ENCODE measurements around the gene RBM18.
A peak's percentile ranks its signal among the peaks of the same experiment; 100 is the strongest.

The RBM18 gene, protein sequence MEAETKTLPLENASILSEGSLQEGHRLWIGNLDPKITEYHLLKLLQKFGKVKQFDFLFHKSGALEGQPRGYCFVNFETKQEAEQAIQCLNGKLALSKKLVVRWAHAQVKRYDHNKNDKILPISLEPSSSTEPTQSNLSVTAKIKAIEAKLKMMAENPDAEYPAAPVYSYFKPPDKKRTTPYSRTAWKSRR

DNA sequence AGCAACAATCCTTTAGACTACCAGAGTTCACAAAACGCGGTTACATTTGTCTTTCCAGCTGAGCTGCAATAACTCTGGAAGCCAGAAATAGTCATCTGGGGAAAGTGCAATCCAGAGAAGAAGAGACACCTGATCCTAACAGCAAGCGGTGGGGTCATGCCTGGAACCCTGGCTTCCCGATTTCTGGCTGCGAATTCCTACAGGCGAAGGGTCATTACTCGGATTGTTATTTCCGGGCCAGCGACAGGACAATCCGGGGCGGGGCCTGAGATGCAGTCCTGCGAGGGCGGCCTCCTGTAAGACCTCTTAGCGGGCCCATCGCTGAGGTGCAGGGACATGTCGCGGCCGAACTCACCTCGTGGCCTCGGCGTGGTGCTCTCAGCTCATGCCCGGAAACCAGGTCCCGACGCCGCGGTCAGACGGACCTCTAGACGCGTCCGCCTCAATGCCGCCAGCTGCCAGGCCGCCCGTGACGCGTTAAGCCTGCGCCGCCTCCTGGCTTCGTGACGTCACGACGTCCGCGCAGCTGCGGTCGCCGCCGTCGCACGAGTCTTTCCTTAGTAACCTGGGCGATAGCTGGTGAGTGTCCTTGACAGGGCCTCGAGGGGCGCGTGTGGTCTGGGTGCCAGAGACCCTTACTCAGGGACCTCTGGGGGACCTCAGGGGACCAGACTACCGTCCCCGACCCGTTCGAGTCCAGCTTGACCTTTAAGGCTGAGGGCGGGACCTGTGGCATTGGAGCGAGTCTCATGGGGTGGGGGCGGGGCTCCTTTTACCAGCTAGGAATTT, at the start of gene RBM18, which contains the start of gene MRRF:
Gene RBM18, minus strand, starts transcription at position 481 of the 789 bp plus-strand sequence. CDS start 3,348 bp downstream, outside the sequence.
Gene MRRF, plus strand, starts transcription at position 523 of the 789 bp plus-strand sequence. CDS start 6,010 bp downstream, outside the sequence.
- DNase-seq, result peak; percentile 70

DNA sequence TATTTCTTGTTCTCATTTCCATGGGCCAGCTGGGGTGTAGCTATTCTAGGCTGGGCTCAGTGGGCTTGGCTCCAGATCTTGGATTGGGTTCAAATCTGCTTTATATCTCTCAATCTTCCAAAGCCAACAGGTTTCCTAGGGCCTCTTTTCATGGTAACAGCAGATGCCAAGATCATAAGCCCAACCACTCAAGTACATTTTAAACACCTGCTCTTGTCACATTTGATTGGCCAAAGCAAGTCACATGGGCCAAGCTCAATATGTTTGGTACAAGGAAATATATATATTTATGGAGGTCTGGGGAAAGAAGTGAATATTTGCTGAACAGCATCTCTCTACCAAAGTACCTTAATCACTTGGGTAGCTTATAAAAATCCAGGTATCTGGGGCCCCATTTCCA, 49.5 kb upstream of the RBM18 start:
- DNase-seq, result no peak

DNA sequence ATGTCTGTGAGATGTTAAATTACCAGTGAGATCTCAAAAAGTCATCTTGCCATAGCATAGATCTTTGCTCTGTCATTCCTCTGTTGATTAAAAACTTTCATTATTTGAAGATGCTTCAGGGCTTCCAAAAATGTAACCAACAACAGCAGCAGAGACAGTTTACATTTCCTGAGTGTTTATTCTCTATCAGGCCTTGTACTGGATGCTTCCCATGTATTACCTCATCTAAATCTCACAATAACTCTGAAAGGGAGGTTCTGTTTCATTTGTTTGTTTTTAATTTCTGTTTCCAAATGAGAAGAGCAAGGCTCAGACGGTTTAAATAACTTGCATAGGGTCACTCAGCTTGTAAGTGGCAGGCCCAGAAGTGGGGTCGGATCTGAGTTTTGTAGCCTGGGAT, 45.2 kb upstream of the RBM18 start:
- DNase-seq, result no peak

DNA sequence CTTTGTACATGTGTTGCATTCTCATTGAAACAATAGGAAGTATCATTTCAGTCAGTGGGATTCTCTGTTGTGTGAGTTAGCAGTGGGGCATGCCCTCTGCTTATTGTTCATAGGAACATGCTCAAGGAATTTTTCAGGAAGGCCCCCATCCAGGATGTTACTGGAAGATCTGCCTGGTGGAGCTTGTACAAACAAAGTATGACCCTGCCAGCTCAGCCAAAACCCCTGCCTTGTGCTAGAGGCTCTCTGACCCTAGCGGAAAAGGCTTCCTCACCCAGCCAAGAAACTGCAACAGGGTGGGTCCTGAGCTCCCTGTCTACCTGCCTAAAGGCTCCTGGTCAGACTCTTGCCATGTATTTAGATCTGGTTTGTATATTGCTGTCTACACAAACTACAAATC, 43.3 kb upstream of the RBM18 start:
- no peak for DNase-seq

DNA sequence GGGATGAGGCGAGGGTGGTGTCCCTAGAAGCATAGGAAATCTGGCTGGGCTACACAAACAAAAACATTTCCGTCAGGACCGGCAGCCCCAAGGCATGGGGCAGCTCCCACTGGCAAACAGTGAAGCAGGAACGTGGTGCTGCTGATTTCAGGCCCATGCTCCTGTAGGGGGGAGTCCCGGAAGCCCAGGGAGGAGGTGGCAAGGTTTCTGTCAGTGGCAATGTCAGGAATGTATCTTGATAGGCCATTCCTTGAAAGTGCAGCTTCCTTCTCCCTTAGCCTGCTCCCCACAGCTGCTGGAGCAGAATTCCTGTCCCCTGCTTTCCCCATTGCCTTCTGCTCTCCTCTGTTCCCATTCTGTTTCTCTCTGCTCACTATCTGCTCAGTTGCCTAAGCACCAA, 42.4 kb upstream of the RBM18 start:
- no peak for DNase-seq

DNA sequence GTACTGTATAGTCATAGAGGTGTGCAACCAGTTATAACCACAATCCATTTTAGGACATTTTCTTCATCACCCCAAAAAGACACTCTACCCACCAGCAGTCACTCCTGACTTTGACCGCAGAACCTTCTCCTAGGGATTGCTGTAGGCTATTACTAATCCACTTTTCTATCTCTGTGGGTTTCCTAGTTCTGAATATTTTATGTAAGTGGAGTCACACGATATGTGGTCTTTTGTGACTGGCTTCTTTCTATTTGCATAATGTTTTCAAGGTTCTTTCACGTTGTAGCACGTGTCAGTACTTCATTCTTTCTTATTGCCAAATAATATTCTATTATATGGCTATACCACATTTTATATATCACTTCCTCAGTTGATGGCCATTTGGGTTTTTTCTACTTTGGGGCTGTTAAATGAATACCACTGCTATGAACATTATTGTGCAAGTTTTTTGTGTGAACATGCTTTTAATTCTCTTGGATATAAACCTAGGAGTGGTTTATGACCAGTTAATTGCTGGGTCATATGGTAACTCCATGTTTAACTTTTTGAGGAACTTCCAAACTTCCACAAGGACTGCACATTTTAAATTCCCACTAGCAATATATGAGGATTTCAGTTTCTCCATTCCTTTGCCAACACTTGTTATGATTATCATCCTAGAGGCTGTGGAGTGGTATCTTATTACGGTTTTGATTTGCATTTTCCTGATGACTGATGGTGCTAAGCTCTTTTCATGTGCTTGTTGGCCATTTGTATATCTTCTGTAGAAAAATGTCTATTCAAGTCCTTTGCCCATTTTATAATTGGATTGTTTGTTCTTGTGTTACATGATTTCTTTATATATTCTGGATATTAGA, 37.8 kb upstream of the RBM18 start:
- DNase-seq, result no peak

DNA sequence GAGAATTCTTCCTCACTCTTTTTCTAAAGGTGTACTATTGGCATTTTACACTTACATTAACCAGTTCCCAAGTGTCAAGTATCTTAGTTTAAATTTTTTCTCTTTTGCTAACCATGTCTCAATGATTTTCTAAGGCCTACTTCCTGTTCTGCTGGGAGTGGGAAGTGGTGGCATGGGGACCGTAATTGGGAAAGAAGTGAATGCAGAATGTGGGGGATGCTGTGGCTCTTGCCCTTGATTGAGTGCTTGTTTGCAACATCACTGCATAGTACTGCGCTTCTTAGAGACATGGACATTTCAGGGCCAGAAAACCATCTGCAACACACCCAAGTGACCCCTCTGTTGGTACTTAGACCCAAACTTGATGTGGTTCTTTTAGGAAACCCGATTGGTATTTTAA, 32.9 kb upstream of the RBM18 start:
- DNase-seq, result no peak

DNA sequence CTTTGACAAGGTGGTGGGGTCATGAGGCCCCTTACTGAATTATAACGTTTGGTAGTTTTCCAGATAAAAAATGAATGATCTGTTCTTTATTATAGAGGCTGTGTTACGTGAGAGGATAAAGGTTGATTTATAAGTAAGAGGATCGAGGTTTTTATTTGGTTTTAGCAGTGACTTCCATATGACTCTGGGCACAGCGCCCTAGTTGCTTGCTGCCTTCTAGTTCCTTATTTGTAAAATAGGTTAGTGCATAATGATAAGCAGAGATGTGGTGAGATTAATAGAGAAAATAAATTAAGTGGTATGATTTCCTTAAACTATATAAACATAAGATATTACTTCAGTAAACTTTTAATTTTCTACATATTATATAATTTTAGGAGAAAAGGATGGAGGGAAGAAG, 29.9 kb upstream of the RBM18 start:
- DNase-seq, result no peak

DNA sequence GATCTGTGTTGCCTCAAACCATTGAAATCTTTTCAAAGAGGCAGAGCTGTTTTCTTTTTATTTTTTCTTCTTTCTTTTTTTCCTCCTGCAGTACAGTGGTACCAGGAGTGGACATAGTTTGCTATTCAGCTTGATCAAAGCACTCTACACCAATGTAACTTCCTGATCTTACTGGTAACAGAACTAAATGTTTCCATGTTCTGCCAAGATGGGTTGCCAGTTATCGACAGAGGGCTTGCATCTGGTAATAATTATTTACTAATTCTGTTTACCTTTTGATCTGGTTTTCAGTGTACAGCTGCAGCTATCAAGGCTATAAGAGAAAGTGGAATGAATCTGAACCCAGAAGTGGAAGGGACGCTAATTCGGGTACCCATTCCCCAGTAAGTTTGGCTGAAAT, 26.8 kb upstream of the RBM18 start:
- no peak for DNase-seq

DNA sequence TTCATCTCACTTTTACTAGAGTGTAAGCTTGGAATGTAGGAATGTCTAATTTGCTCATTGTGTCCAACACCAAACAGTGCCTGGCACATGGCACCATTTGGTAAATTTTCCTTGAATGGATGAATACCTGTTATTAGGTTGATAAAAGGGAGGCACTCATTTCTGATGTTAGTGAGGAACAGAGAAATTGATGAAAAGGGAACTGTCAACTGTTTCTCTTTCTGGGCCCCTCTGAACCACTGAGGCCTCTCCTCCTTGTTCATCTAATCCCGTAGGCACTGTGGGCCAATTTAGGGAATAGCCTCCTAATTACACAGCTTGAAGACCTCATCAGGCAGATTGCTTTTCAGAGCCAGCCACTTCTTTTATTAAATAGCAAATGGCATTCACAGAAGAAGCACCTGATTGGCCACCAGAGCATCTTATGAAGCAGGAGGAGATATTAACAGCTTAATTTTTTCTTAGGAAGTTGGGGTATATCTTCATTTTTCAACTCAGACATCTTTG, 22.6 kb upstream of the RBM18 start:
- DNase-seq, result no peak

DNA sequence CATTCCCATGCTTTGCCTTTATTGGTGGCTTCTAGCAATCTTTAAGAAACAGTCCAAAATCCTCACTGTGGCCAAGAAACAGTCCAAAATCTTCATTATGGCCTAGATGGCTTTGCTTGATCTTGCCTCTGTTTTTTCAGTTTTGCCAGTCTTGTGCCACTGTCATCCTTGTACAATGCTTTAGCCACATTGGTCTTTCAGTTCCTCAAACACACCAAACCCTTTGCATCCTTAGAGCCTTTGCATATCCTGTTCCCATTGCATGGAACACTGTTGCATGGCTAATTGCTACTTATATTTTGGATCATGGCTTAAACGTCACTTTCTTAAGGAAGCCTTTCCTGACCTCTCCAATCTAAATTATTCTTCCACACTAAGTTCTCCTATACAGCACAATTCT, 22.1 kb upstream of the RBM18 start:
- DNase-seq, result no peak

DNA sequence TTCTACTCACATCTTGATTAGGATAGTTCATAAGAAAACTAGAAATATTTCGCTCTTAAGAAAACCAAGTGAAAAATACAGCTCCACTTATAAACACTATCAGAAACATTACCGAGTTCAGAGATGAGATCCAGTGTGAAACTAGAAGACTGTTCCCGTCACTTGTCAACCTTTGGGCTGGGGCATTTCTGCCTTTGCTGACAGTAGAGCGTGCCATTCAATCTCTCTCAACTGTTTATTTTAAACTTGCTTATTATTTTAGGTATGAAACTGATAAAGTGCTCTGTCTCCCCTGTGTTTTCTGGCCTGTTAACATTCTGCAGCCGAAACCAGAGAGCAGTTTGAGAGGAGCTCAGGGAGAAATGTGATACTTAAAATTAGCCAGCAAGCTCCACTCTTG, 16.7 kb upstream of the RBM18 start:
- no peak for DNase-seq

DNA sequence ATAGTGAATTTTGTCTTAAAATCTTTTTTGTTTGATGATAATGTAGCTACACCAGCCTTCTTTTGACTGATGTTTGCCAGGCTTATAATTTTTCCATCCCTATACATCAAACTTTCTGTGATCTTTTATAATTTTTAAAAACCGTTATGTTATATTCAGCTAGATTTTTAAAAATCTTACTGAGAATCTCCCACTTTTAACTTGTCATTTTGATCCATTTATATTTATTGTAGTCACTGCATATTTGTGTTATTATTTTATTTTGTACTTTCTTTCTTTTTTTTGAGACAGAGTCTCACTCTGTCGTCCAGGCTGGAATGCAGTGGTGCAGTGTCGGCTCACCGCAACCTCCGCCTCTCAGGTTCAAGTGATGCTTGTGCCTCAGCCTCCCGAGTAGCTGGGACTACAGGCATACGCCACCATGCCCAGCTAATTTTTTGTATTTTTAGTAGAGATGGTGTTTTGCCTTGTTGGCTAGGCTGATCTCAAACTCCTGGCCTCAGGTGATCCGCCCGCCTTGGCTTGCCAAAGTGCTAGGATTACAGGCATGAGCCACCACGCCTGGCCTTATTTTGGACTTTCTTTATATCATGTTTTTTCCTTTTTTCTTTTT, 12.8 kb upstream of the RBM18 start:
- DNase-seq, result no peak

DNA sequence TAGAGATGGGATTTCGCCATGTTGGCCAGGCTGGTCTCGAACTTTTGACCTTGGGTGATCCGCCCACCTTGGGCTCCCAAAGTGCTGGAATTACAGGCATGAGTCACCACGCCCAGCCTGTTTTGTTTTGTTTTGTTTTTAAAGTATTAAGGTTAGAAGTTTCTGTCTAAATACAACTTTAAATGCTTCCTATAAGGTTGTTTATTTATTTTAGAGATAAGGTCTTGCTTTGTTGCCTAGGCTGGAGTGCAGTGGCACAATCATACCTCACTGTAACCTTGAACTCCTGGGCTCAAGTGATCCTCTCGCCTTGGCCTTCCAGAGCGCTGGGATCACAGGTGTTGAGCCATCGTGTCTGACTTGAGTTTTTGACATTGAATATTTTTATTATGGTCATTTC, 11.5 kb upstream of the RBM18 start:
- no peak for DNase-seq

DNA sequence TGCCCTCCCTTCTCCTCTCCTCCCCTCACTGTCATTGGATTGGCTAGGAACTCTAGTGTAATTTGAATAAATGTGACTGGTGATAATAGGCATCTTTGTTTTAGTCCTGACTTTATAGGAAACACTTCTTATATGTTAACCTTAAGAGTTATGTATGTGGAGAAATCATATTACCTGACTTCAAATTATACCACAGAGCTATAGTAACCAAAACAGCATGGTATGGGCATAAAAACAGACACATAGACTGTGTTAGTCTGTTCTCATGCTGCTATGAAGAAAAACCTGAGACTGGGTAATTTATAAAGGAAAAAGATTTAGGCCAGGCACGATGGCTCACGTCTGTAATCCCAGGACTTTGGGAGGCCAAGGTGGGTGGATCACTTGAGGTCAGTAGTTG, 9.4 kb upstream of the RBM18 start:
- no peak for DNase-seq

DNA sequence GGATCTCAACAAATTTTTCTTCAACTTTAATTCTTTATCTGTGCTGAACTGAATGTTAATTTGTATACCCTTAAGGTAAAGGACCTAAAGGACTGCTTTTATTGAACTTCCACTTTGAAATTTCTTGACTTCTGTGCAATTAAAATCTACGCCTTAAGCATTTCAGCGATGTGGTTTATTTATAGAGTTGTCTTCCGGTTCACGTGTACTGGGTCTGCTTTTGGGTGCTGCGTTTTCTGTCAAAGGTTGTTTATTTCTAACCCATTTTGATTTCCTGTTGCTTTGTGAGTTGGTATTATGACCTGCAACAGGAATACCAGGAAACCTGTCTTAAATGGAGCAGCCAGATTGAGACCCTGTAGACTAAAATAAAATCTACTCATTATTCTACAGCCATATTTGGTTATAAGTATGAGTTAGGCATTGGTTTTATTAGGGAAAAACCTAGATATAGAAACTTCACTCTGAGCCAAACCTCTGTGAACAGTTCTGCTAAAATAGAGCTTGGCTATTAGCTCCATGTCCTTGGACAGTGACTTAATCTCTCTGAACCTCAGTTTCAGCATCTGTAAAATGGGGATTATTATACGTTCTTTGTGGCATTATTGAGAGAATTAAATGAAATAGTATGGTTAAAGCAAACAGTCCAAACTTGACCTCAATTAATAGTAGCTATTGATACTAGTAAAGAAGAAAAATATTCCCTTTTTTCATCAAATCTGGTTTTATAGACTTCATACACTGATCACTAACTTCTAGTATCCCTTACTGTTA, 3.6 kb upstream of the RBM18 start:
- DNase-seq, result no peak

DNA sequence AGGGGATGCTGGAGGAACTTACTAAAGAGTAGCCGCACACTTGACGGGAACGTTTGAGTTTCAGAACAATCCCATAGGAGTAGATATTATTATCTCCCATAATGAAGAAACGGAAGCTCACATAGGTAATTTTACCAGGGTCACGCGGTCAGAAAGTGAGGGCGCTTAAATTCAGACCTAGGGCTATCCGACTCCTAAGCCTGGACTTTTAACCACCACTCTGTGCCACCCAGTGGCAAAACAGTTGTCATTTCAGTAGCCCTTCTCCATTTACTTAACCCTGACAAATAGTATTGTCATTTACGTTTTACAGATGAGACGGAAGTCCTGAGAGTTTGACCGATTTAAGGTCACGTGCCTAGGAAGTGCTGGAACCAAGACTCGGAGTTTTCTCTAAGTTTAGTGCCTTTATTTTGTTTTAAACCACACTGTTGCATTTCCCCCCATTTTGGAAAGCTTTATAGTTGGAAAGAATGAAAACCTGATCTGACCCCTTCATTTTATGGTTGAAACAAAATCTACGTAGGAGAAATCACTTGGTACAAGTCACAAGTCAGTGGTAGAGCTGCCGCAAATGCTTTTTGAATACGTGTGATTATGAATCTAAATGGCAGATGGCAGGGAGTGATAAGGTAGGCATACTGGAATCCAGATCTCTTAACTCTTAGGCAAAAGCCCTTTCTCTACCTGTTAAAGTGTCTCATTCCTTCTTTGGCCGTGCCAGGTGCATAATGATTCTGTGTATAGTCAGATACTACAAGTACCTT, 692 bp upstream of the RBM18 start:
- no peak for DNase-seq

DNA sequence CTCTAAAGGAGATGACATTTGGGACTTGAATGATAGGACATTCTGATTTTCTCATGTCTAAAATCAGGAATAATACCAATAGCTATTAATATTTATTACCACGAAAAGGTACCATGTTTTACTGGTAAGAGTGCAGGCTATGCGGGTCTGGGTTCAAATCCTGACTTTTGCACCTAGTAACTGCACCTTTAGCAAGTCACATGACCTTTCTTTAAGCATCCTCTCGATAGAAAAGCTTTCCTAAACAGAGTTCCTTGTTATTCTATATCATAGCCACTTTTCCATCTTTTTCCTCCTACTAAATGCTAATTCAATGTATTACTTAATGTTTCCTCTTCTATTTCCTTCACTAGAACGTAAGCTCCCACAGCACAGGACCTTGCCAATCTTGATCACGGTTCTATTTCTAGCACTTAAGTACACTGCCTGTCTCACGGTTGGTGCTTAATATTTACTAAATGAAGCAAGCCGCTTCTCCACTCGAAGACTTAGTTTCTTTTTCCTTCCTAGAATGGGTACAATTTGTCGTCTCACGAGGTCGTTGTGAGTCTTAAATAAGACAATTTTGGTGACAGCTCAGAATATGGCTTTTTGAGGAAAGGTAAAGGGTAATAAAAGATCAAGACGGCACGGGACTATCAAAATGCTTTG, 816 bp downstream of the RBM18 start:
- no peak for DNase-seq

DNA sequence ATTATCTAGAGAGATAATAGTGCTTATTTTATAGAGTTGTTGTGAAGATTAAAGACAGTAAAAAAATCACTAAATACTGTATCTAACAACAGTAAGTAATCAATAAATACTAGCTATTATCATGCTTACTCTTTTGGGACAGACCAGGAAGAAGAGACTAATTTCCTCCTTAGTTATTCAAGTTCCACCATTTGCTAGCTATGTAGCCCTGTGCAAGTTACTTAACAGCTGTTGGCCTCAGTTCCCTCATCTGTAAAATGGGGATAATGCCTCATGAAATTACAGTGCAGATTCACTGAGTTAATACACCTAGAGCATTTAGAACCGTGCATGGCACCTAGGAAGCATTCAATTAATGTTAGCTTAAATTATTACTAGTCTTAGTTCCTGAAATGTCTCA, 2.6 kb downstream of the RBM18 start:
- no peak for DNase-seq

DNA sequence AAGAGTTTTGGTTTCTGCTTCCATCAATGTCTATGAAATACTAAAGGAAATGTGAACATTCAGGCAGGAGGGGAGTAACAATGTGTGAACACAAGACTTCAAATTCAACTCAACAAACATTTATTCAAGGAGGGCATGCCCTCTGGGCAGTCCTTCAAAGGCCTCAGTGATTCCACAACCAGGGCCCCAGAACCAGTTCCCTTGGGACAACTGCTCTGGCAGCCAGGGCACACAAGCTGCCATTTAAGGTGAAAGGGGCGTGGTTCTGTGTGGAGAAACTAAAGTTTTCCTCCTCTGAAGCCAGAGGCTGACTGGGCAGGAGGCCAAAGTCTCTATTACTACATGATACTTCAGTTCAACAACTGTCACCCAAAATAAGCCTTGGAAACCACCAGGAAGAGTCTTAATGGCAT, 3.2 kb downstream of the RBM18 start:
- no peak for DNase-seq

DNA sequence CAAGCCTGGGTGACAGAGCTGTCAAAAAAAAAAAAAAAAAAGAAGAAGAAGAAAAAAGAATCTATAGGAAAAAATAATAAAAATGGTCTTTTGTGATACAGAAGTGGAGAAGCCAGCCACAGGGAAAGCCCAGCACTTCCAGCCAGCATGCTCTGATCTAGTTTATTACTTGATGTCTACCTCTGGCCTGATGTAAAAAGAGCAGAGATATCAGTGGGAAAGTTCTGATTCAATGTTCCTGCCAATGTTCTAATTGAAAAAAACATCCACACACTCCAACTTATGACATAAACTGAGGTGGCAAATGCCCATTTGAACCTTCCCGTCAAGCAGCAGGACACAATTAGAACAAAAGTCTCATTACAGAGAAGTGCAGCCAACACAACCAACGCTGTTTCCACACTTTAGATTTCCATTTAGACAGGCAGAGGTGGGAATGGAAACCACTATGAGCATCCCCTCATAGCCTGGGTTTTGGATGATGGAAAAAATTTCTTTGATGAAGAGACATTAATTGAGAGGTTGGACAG, 5.7 kb downstream of the RBM18 start:
- no peak for DNase-seq
